Neural progenitor cell (in vitro differentiated cells): Measurements from ENCODE around the gene ABHD17B. TPM values are rescaled to one million over a fixed set of nuclear protein-coding genes. Genes with fewer than 3 reads are reported as not detected.

Experiments
- DNase-seq: peaks from one replicate; pipeline ENCODE4 v3.0.0-alpha.2; 2016; ENCODE audit warnings: low spot score
- H2AFZ ChIP-seq: fragments of 200-600 bp; sonication (generic); replicated peaks from 2 replicates; pipeline ENCODE4 v1.6.1; 2016; ENCODE audit warnings: antibody characterized with exemption
- H3F3A ChIP-seq: fragments of 200-600 bp; sonication (generic); 2 replicates; pipeline ENCODE4 v1.6.1; 2016; ENCODE audit warnings: antibody characterized with exemption, low read depth
- H3K27ac ChIP-seq: fragments of 200-600 bp; sonication (generic); 2 replicates; pipeline ENCODE4 v1.5.1; 2016; ENCODE audit warnings: mild to moderate bottlenecking
- H3K27me3 ChIP-seq: fragments of 200-600 bp; sonication (generic); 2 replicates; pipeline ENCODE4 v1.6.1; 2016; ENCODE audit warnings: mild to moderate bottlenecking, moderate library complexity
- H3K36me3 ChIP-seq: fragments of 200-600 bp; sonication (generic); 2 replicates; pipeline ENCODE4 v1.5.1; 2016
- H3K4me1 ChIP-seq: fragments of 200-600 bp; sonication (generic); 2 replicates; pipeline ENCODE4 v1.6.1; 2016; ENCODE audit warnings: mixed run types
- H3K4me2 ChIP-seq: fragments of 200-600 bp; sonication (generic); 2 replicates; pipeline ENCODE4 v1.6.1; 2016
- H3K4me3 ChIP-seq: fragments of 200-600 bp; sonication (generic); 2 replicates; pipeline ENCODE4 v1.5.1; 2016
- H3K79me2 ChIP-seq: fragments of 200-600 bp; sonication (generic); 2 replicates; pipeline ENCODE4 v1.6.1; 2016; ENCODE audit warnings: low read depth
- H3K9ac ChIP-seq: fragments of 200-600 bp; sonication (generic); 2 replicates; pipeline ENCODE4 v1.6.1; 2016
- H3K9me3 ChIP-seq: fragments of 200-600 bp; sonication (generic); 2 replicates; pipeline ENCODE4 v1.5.1; 2016; ENCODE audit warnings: low read depth
- H4K20me1 ChIP-seq: fragments of 200-600 bp; sonication (generic); 2 replicates; pipeline ENCODE4 v1.6.1; 2016; ENCODE audit warnings: low read depth
- H3K27ac Mint-ChIP-seq: 3 replicates; pipeline ENCODE4 v1.8.0; 2021; ENCODE audit warnings: mixed read lengths
- H3K27me3 Mint-ChIP-seq: 2 replicates; pipeline ENCODE4 v1.8.0; 2022; ENCODE audit warnings: low read depth, mild to moderate bottlenecking, inconsistent platforms, moderate library complexity, mixed read lengths; ENCODE audit not compliant: insufficient read depth
- H3K36me3 Mint-ChIP-seq: 3 replicates; pipeline ENCODE4 v1.8.0; 2021; ENCODE audit warnings: mixed read lengths
- H3K4me1 Mint-ChIP-seq: 3 replicates; pipeline ENCODE4 v1.8.0; 2021; ENCODE audit warnings: mixed read lengths
- H3K4me3 Mint-ChIP-seq: 3 replicates; pipeline ENCODE4 v1.8.0; 2021; ENCODE audit warnings: mild to moderate bottlenecking, moderate library complexity, mixed read lengths
- H3K9me3 Mint-ChIP-seq: 3 replicates; pipeline ENCODE4 v1.8.0; 2020; ENCODE audit warnings: mixed read lengths
- CTCF ChIP-seq: fragments of 200-600 bp; sonication (generic); IDR thresholded peaks from 2 replicates; pipeline ENCODE4 v1.5.1; 2017; ENCODE audit warnings: antibody characterized with exemption, mild to moderate bottlenecking
- EZH2 ChIP-seq: fragments of 200-600 bp; sonication (generic); IDR thresholded peaks from 2 replicates; pipeline ENCODE4 v1.6.1; 2017; ENCODE audit warnings: antibody characterized with exemption, mild to moderate bottlenecking, moderate library complexity
- EZH2phosphoT487 ChIP-seq: fragments of 200-600 bp; sonication (generic); IDR thresholded peaks from 2 replicates; pipeline ENCODE4 v1.6.1; 2017; ENCODE audit warnings: antibody characterized with exemption
- total RNA-seq: library from RNA; depleted of rRNA; stranded (reverse); fragments of >200 nt; gene quantifications from 2 replicates; pipeline ENCODE4 v1.2.3, GENCODE V29; 2015; ENCODE audit warnings: low replicate concordance

The ABHD17B gene
- total RNA-seq, 1 donor from 2014 or later: 96.6 TPM

DNA sequence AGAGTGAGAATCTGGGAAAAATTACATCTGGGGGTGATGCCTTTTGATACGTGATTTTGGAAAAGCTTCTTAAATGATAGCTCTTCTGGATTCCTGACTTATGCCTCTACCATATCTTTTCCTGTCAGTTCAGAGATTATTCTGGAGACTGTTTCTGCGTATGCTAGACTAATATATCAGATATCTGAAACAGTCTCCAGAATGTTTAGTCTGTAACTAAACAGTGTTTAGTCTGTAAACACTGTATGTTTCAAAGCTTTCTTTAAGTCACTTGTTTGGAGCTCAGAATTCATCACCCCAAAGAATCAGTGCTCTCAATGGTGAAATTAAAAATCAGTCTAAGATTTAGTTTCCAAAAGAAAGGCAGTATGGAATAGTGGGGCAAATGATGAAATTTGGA is 20.2 kb upstream of the ABHD17B start:
- no peak overlapping the region for H3K27ac Mint-ChIP-seq
- H3K9ac ChIP-seq: no peak overlapping the region
- peaks cover 8% of the 10 kb centered on the region for H4K20me1 ChIP-seq
- no peaks in the 10 kb centered on the region for H3K36me3 Mint-ChIP-seq
- H3K9me3 ChIP-seq: no peaks in the 10 kb centered on the region
- no peaks in the 10 kb centered on the region for H3K36me3 ChIP-seq
- no peak overlapping the region for H3K4me2 ChIP-seq
- no peaks in the 10 kb centered on the region for H3F3A ChIP-seq
- H3K4me3 ChIP-seq: no peak overlapping the region
- H3K27me3 ChIP-seq: no peaks in the 10 kb centered on the region
- no peak overlapping the region for H3K27ac ChIP-seq
- no peaks in the 10 kb centered on the region for H3K4me1 Mint-ChIP-seq
- H3K9me3 Mint-ChIP-seq: no peaks in the 10 kb centered on the region
- DNase-seq: no peak
- no peak overlapping the region for H2AFZ ChIP-seq
- H3K4me1 ChIP-seq: peaks cover 6% of the 10 kb centered on the region
- H3K27me3 Mint-ChIP-seq: no peaks in the 10 kb centered on the region
- TF ChIP-seq EZH2phosphoT487 (no peak), CTCF (no peak), EZH2 (no peak)
- H3K4me3 Mint-ChIP-seq: no peak overlapping the region
- peaks cover 43% of the 10 kb centered on the region for H3K79me2 ChIP-seq

DNA sequence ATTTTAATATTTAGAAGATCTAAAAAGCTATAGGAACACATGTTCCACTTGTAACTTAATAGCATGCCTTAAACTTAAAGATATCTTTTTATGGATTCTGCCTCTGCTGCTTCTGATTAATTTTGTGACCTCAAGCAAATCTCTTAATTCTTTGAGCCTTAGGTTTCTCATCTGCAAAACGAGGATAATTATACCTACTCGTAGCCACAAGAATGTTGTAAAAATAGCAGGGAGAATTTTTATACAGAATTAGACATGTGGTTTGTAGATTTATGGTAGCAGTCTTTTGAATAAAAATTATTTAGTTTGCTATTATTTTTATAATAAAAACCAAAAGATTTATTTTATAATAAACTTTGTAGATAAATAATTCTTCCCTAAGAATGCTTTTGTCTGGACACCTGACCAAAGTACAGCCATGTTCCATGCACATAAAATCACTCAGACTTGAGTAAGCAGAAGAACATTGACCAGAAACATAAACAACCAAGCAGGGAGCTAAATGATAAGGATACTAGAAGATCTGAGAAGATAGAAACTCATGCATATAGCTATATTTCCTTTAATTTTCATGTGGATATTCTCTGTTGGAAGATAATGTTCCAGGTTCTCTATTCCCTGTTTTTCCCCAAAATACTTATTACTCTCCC is 18.9 kb upstream of the ABHD17B start:
- Mint-ChIP-seq H3K4me3 (no peak overlapping the region), H3K27me3 (no peaks in the 10 kb centered on the region), H3K4me1 (no peaks in the 10 kb centered on the region), H3K36me3 (no peaks in the 10 kb centered on the region), H3K9me3 (no peaks in the 10 kb centered on the region), H3K27ac (no peak overlapping the region)
- Histone ChIP-seq H3F3A (no peaks in the 10 kb centered on the region), H2AFZ (no peak overlapping the region), H3K4me2 (no peak overlapping the region), H3K9me3 (no peaks in the 10 kb centered on the region), H3K9ac (no peak overlapping the region), H3K79me2 (peaks cover 52% of the 10 kb centered on the region), H4K20me1 (peaks cover 4% of the 10 kb centered on the region), H3K4me1 (peaks cover 13% of the 10 kb centered on the region), H3K27ac (no peak overlapping the region), H3K27me3 (no peaks in the 10 kb centered on the region), H3K36me3 (no peaks in the 10 kb centered on the region), H3K4me3 (no peak overlapping the region)
- DNase-seq: no peak
- no peak for TF ChIP-seq CTCF
- no peak for TF ChIP-seq EZH2
- TF ChIP-seq EZH2phosphoT487: no peak

DNA sequence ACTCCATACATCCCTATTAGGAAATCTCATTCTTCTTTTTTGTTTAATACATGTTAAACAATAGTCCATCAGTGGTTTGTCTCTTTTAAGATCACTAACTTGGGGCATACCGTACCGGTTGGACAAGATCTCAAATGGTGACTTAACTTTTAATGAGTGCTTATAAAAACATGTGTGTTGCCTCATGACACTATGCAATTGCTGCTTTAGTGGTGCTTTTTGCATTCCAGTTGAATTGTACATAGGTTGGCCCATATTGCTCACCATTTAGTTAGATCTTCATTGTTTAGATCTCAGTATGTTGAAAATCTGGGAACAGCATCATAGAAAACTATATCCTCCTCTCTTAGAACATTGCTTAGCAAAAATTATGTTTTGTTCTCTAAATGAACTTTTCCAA is 18.2 kb upstream of the ABHD17B start:
- TF ChIP-seq EZH2phosphoT487 (no peak), EZH2 (no peak), CTCF (no peak)
- no peaks in the 10 kb centered on the region for H3K27me3 Mint-ChIP-seq
- H3K79me2 ChIP-seq: peaks cover 57% of the 10 kb centered on the region
- H3K4me3 ChIP-seq: no peak overlapping the region
- no peaks in the 10 kb centered on the region for H3K9me3 ChIP-seq
- H3F3A ChIP-seq: no peaks in the 10 kb centered on the region
- no peaks in the 10 kb centered on the region for H3K36me3 ChIP-seq
- H4K20me1 ChIP-seq: peaks cover 4% of the 10 kb centered on the region
- H3K27ac ChIP-seq: no peak overlapping the region
- peaks cover 13% of the 10 kb centered on the region for H3K4me1 ChIP-seq
- no peak overlapping the region for H3K27ac Mint-ChIP-seq
- H3K4me1 Mint-ChIP-seq: no peaks in the 10 kb centered on the region
- no peak overlapping the region for H3K4me2 ChIP-seq
- no peak overlapping the region for H3K9ac ChIP-seq
- H2AFZ ChIP-seq: no peak overlapping the region
- no peaks in the 10 kb centered on the region for H3K36me3 Mint-ChIP-seq
- DNase-seq: no peak
- no peak overlapping the region for H3K4me3 Mint-ChIP-seq
- H3K27me3 ChIP-seq: no peaks in the 10 kb centered on the region
- no peaks in the 10 kb centered on the region for H3K9me3 Mint-ChIP-seq
